GM23338 (cell line): ENCODE data around the gene ACOT8. TPM values are rescaled to one million over a fixed set of nuclear protein-coding genes. Genes with fewer than 3 reads are reported as not detected.
"Not testable (repeated sequence)": the region's sequence is repeated elsewhere in the genome, so short reads cannot be mapped to it uniquely, and the experiment has no call there.

Source experiments
- ATAC-seq: fragments of 200-7000 bp; cut with Tn5 transposase; 3 replicates; pipeline ENCODE4 v1.9.1; 2020
- DNase-seq: peaks from one replicate; pipeline ENCODE4 v3.0.0-alpha.2; 2015; ENCODE audit warnings: low spot score
- H2AFZ ChIP-seq: fragments of 200-600 bp; sonication (generic); 2 replicates; pipeline ENCODE4 v1.8.0; 2016; ENCODE audit warnings: antibody characterized with exemption, mild to moderate bottlenecking, moderate library complexity
- H3F3A ChIP-seq: fragments of 200-600 bp; sonication (generic); replicated peaks from 2 replicates; pipeline ENCODE4 v1.8.0; 2017; ENCODE audit warnings: antibody characterized with exemption, mixed run types, low read depth
- H3K27ac ChIP-seq: fragments of 200-600 bp; sonication (generic); 2 replicates; pipeline ENCODE4 v1.6.1; 2016; ENCODE audit warnings: low read depth
- H3K27me3 ChIP-seq: fragments of 200-600 bp; sonication (generic); 2 replicates; pipeline ENCODE4 v1.8.0; 2016; ENCODE audit warnings: mild to moderate bottlenecking, mixed run types, moderate library complexity; ENCODE audit not compliant: insufficient read depth
- H3K36me3 ChIP-seq: fragments of 200-600 bp; sonication (generic); 2 replicates; pipeline ENCODE4 v1.8.0; 2016; ENCODE audit warnings: mild to moderate bottlenecking; ENCODE audit not compliant: insufficient read depth
- H3K4me1 ChIP-seq: fragments of 200-600 bp; sonication (generic); 2 replicates; pipeline ENCODE4 v1.8.0; 2016; ENCODE audit warnings: mild to moderate bottlenecking, moderate library complexity; ENCODE audit not compliant: insufficient read depth
- H3K4me2 ChIP-seq: fragments of 200-600 bp; sonication (generic); 2 replicates; pipeline ENCODE4 v1.7.1; 2017; ENCODE audit warnings: mixed run types
- H3K4me3 ChIP-seq: fragments of 200-600 bp; sonication (generic); 2 replicates; pipeline ENCODE4 v1.6.1; 2016; ENCODE audit warnings: mixed run types
- H3K79me2 ChIP-seq: fragments of 200-600 bp; sonication (generic); replicated peaks from 2 replicates; pipeline ENCODE4 v1.8.0; 2017; ENCODE audit warnings: mild to moderate bottlenecking; ENCODE audit not compliant: insufficient read depth
- H3K9me2 ChIP-seq: fragments of 200-600 bp; sonication (generic); 2 replicates; pipeline ENCODE4 v1.8.0; 2017; ENCODE audit not compliant: insufficient read depth
- H4K20me1 ChIP-seq: fragments of 200-600 bp; sonication (generic); replicated peaks from 2 replicates; pipeline ENCODE4 v1.8.0; 2017; ENCODE audit warnings: mild to moderate bottlenecking; ENCODE audit not compliant: insufficient read depth
- H3K27ac Mint-ChIP-seq: 2 replicates; pipeline ENCODE4 v1.8.0; 2020; ENCODE audit warnings: inconsistent platforms, mild to moderate bottlenecking, moderate library complexity, mixed read lengths
- H3K27me3 Mint-ChIP-seq: 3 replicates; pipeline ENCODE4 v1.8.0; 2022; ENCODE audit warnings: low read depth, mild to moderate bottlenecking, moderate library complexity, mixed read lengths, inconsistent platforms; ENCODE audit not compliant: insufficient read depth, poor library complexity
- H3K36me3 Mint-ChIP-seq: 3 replicates; pipeline ENCODE4 v1.8.0; 2021; ENCODE audit warnings: low read depth, mild to moderate bottlenecking, inconsistent platforms, moderate library complexity, mixed read lengths
- H3K4me1 Mint-ChIP-seq: 3 replicates; pipeline ENCODE4 v1.8.0; 2020; ENCODE audit warnings: mild to moderate bottlenecking, inconsistent platforms, mixed read lengths
- H3K4me3 Mint-ChIP-seq: 3 replicates; pipeline ENCODE4 v1.8.0; 2021; ENCODE audit warnings: moderate library complexity, mild to moderate bottlenecking, inconsistent platforms, mixed read lengths
- H3K9me3 Mint-ChIP-seq: 3 replicates; pipeline ENCODE4 v1.8.0; 2020; ENCODE audit warnings: moderate library complexity, mild to moderate bottlenecking, inconsistent platforms, mixed read lengths
- EZH2phosphoT487 ChIP-seq: fragments of 200-600 bp; sonication (generic); IDR thresholded peaks from one replicate; pipeline ENCODE4 v1.8.1; 2018; ENCODE audit warnings: antibody characterized with exemption; ENCODE audit not compliant: unreplicated experiment
- NANOG ChIP-seq: IDR thresholded peaks from 2 replicates; pipeline ENCODE4 v1.6.1; 2016; ENCODE audit warnings: antibody characterized with exemption, borderline replicate concordance
- POLR2AphosphoS5 ChIP-seq: IDR thresholded peaks from 2 replicates; pipeline ENCODE4 v1.6.1; 2016; ENCODE audit warnings: antibody characterized with exemption, low read depth
- REST ChIP-seq: IDR thresholded peaks from one replicate; pipeline ENCODE4 v1.6.1; 2018; ENCODE audit warnings: antibody characterized with exemption; ENCODE audit not compliant: unreplicated experiment
- STAT1 ChIP-seq: IDR thresholded peaks from one replicate; pipeline ENCODE4 v1.6.1; 2016; ENCODE audit warnings: antibody characterized with exemption; ENCODE audit not compliant: unreplicated experiment
- ZNF462 ChIP-seq: fragments of 250-450 bp; sonication (Bioruptor Pico); IDR thresholded peaks from 2 replicates; pipeline ENCODE4 v1.5.0; 2020; ENCODE audit warnings: mild to moderate bottlenecking, moderate library complexity
- polyA plus RNA-seq: library from polyadenylated mRNA; unstranded; fragments of >200 nt; fragmentation: Nextera tagmentation; extraction: Ambion mirVana; gene quantifications from 2 replicates; pipeline ENCODE4 v1.2.1, GENCODE V29; 2016
- total RNA-seq: library from RNA; depleted of rRNA; stranded (reverse); fragments of >200 nt; shearing (Covaris generic); gene quantifications from 2 replicates; pipeline ENCODE4 v1.2.3, GENCODE V29; 2014

Gene ACOT8
- total and polyA plus RNA-seq, 2 experiments from 2014 or later: 42.0 to 75.2 TPM

GRCh38 chr20:45901332-45901731, 44.1 kb upstream of the ACOT8 start:
- H3K79me2 ChIP-seq, H3K27ac ChIP-seq, H3K27ac Mint-ChIP-seq, H3K9me2 ChIP-seq, H3K4me1 ChIP-seq, H3F3A ChIP-seq, ATAC-seq, H2AFZ ChIP-seq, H3K4me2 ChIP-seq, H3K4me3 Mint-ChIP-seq, H3K4me3 ChIP-seq, H3K27me3 ChIP-seq, H3K9me3 Mint-ChIP-seq, H3K4me1 Mint-ChIP-seq, DNase-seq: not testable (repeated sequence)
- peaks cover 21% of the 10 kb centered on the region for H3K36me3 ChIP-seq
- Mint-ChIP-seq H3K36me3 (peaks cover 79% of the 10 kb centered on the region), H3K27me3 (peaks cover 31% of the 10 kb centered on the region)
- peaks cover 20% of the 10 kb centered on the region for H4K20me1 ChIP-seq

GRCh38 chr20:45899046-45899835, 42.0 kb upstream of the ACOT8 start:
- H3K4me1 ChIP-seq: no peaks in the 10 kb centered on the region
- H3K36me3 ChIP-seq: peaks cover 15% of the 10 kb centered on the region
- H2AFZ ChIP-seq: no peak overlapping the region
- no peak overlapping the region for H3K4me3 Mint-ChIP-seq
- H3K9me2 ChIP-seq: no peaks in the 10 kb centered on the region
- no peaks in the 10 kb centered on the region; the same call in 2 of the 3 replicates for H3K9me3 Mint-ChIP-seq
- H3K27ac Mint-ChIP-seq: no peak overlapping the region
- ATAC-seq: no peak
- DNase-seq: no peak
- H3K4me2 ChIP-seq: no peak overlapping the region
- no peak overlapping the region for H3K27ac ChIP-seq
- H3F3A ChIP-seq: 0 out of 2 replicates have a peak, but pooled peaks cover 3% of the 10 kb centered on the region
- H3K27me3 Mint-ChIP-seq: peaks cover 20% of the 10 kb centered on the region
- H3K79me2 ChIP-seq: no peaks in the 10 kb centered on the region
- peaks cover 65% of the 10 kb centered on the region for H3K36me3 Mint-ChIP-seq
- H3K27me3 ChIP-seq: no peaks in the 10 kb centered on the region
- H4K20me1 ChIP-seq: peaks cover 10% of the 10 kb centered on the region
- H3K4me1 Mint-ChIP-seq: no peaks in the 10 kb centered on the region
- TF ChIP-seq REST: no peak
- no peak overlapping the region for H3K4me3 ChIP-seq

- peaks cover 61% of the 10 kb centered on the region for H3K36me3 Mint-ChIP-seq
- ATAC-seq: no peak
- no peak overlapping the region for H2AFZ ChIP-seq
- TF ChIP-seq EZH2phosphoT487: no peak
- no peak for TF ChIP-seq POLR2AphosphoS5
- no peak for TF ChIP-seq NANOG
- TF ChIP-seq ZNF462: no peak
- no peak for TF ChIP-seq STAT1
These were observed 41.1 kb upstream of the ACOT8 start for GRCh38 chr20:45898285-45898684.

More at GRCh38 chr20:45898285-45898684, 41.1 kb upstream of the ACOT8 start:
- Mint-ChIP-seq H3K9me3 (no peaks in the 10 kb centered on the region; the same call in 2 of the 3 replicates), H3K4me1 (no peaks in the 10 kb centered on the region; the same call in 2 of the 3 replicates), H3K27me3 (peaks cover 17% of the 10 kb centered on the region), H3K27ac (no peak overlapping the region), H3K4me3 (no peak overlapping the region)
- DNase-seq: no peak
- Histone ChIP-seq H3K79me2 (no peaks in the 10 kb centered on the region), H3K4me1 (no peaks in the 10 kb centered on the region), H3K27me3 (no peaks in the 10 kb centered on the region), H3K27ac (no peak overlapping the region), H3K4me3 (no peak overlapping the region), H4K20me1 (peaks cover 1% of the 10 kb centered on the region; the same call in 1 of the 2 replicates), H3K9me2 (no peaks in the 10 kb centered on the region), H3F3A (0 out of 2 replicates have a peak, but pooled peaks cover 7% of the 10 kb centered on the region), H3K36me3 (peaks cover 9% of the 10 kb centered on the region; the same call in 1 of the 2 replicates), H3K4me2 (no peak overlapping the region)
